HCT116 (cell line): ENCODE measurements around the gene WDR45B. TPM values are rescaled to one million over a fixed set of nuclear protein-coding genes. Genes with fewer than 3 reads are reported as not detected.

Experiments
- ATAC-seq: fragments of 200-7000 bp; cut with Tn5 transposase; 2 replicates; pipeline ENCODE4 v1.9.1; 2020; ENCODE audit warnings: mild to moderate bottlenecking, moderate library complexity
- BruUV-seq: library from RNA; stranded (reverse); fragments of 400-500 nt; replicated peaks from 2 replicates; lab custom pipeline; 2021; lab: Mats Ljungman, UMichigan
- CTCF ChIA-PET: fragments of 300-600 bp; sonication (Branson Sonifier 250); formaldehyde crosslinking; loops from one replicate; lab custom pipeline; 2021; ENCODE audit warnings: antibody characterized with exemption; lab: Charles Lee
- POLR2A ChIA-PET: fragments of 300-600, 350-600 bp; sonication (Branson Sonifier 250); formaldehyde crosslinking; loops from one replicate; lab custom pipeline; 2021; ENCODE audit warnings: antibody characterized with exemption; lab: Charles Lee
- RAD21 ChIA-PET, 2 experiments: fragments of 300-600 bp; sonication (Branson Sonifier 250); formaldehyde crosslinking; loops; one replicate each; lab custom pipeline; 2023; ENCODE audit warnings: low total read pairs in 2 of 2; ENCODE audit not compliant: uncharacterized antibody in 2 of 2, unreplicated experiment in 2 of 2, low non-redundant PET in 1 of 2; lab: Charles Lee
- DNase-seq: peaks from one replicate; pipeline ENCODE4 v3.0.0-alpha.2; 2010; ENCODE audit warnings: low read depth, low spot score
- H2AFZ ChIP-seq: fragments of 200-600 bp; shearing (Covaris generic), sonication (generic); 2 replicates; pipeline ENCODE4 v1.6.1; 2017; ENCODE audit warnings: low read depth, mixed run types, mixed read lengths, antibody characterized with exemption, low read length; ENCODE audit not compliant: poor library complexity, severe bottlenecking
- H3K27ac ChIP-seq: 2 replicates; pipeline ENCODE4 v1.5.1; 2012; ENCODE audit warnings: low read depth, low read length
- H3K27me3 ChIP-seq: fragments of 200-600 bp; sonication (generic); 2 replicates; pipeline ENCODE4 v1.6.1; 2016; ENCODE audit warnings: mixed run types, low read length, mixed read lengths; ENCODE audit not compliant: insufficient read depth
- H3K36me3 ChIP-seq, 2 experiments: fragments of 200-500 bp in 1 of 2; fragments of 200-600 bp in 1 of 2; sonication (Bioruptor generic) in 1 of 2; sonication (generic) in 1 of 2; 2 replicates each; pipeline versions ENCODE4 v1.5.1 to v1.6.1; 2014 to 2016; ENCODE audit warnings: low read length in 2 of 2, inconsistent platforms in 1 of 2, mixed read lengths in 1 of 2, mixed run types in 1 of 2; ENCODE audit not compliant: insufficient read depth in 2 of 2, control insufficient read depth in 1 of 2
- H3K4me1 ChIP-seq, 2 experiments: fragments of 200-600 bp in 1 of 2; sonication (generic) in 1 of 2; 2 replicates each; pipeline versions ENCODE4 v1.5.1 to v1.6.1; 2012 to 2017; ENCODE audit warnings: low read length in 2 of 2, inconsistent platforms in 1 of 2, mild to moderate bottlenecking in 1 of 2, mixed read lengths in 1 of 2, mixed run types in 1 of 2, moderate library complexity in 1 of 2; ENCODE audit not compliant: insufficient read depth in 2 of 2, control insufficient read depth in 1 of 2
- H3K4me2 ChIP-seq: fragments of 200-600 bp; sonication (generic); 2 replicates; pipeline ENCODE4 v1.6.1; 2017; ENCODE audit warnings: mixed run types, low read length, mixed read lengths
- H3K4me3 ChIP-seq, 2 experiments: fragments of 200-600 bp in 1 of 2; sonication (generic) in 1 of 2; replicated peaks in 1 of 2; 2 replicates each; pipeline ENCODE4 v1.5.1; 2011 to 2016; ENCODE audit warnings: low read length in 2 of 2, control low read depth in 1 of 2, low read depth in 1 of 2, mild to moderate bottlenecking in 1 of 2, mixed read lengths in 1 of 2, mixed run types in 1 of 2
- H3K79me2 ChIP-seq: fragments of 200-600 bp; sonication (generic); 2 replicates; pipeline ENCODE4 v1.6.1; 2017; ENCODE audit warnings: mild to moderate bottlenecking, mixed run types, low read length, moderate library complexity, mixed read lengths; ENCODE audit not compliant: insufficient read depth
- H3K9ac ChIP-seq: fragments of 200-600 bp; sonication (generic); 2 replicates; pipeline ENCODE4 v1.6.1; 2016; ENCODE audit warnings: low read length, mixed read lengths
- H3K9me2 ChIP-seq: fragments of 200-600 bp; sonication (generic), shearing (Covaris generic); 2 replicates; pipeline ENCODE4 v1.6.1; 2017; ENCODE audit warnings: mixed run types, mild to moderate bottlenecking, moderate library complexity; ENCODE audit not compliant: insufficient read depth
- H3K9me3 ChIP-seq, 2 experiments: fragments of 200-500 bp in 1 of 2; fragments of 200-600 bp in 1 of 2; sonication (Bioruptor generic) in 1 of 2; sonication (generic) in 1 of 2; 2 replicates each; pipeline ENCODE4 v1.6.1; 2014 to 2017; ENCODE audit warnings: low read length in 2 of 2, mixed read lengths in 2 of 2, inconsistent platforms in 1 of 2, low read depth in 1 of 2, mild to moderate bottlenecking in 1 of 2, mixed run types in 1 of 2, moderate library complexity in 1 of 2; ENCODE audit not compliant: control insufficient read depth in 1 of 2, insufficient read depth in 1 of 2
- H4K20me1 ChIP-seq: fragments of 200-600 bp; sonication (generic), shearing (Covaris generic); 2 replicates; pipeline ENCODE4 v1.6.1; 2017; ENCODE audit warnings: mixed run types, mild to moderate bottlenecking, moderate library complexity; ENCODE audit not compliant: insufficient read depth
- ATF3 ChIP-seq: IDR thresholded peaks from 2 replicates; pipeline ENCODE4 v1.6.1; 2012
- CEBPB ChIP-seq: IDR thresholded peaks from 2 replicates; pipeline ENCODE4 v1.6.1; 2012; ENCODE audit warnings: low read depth
- EGR1 ChIP-seq: IDR thresholded peaks from 2 replicates; pipeline ENCODE4 v1.6.1; 2012; ENCODE audit warnings: low read depth
- EZH2 ChIP-seq: fragments of 200-600 bp; sonication (generic); IDR thresholded peaks from 2 replicates; pipeline ENCODE4 v1.6.1; 2017; ENCODE audit warnings: antibody characterized with exemption, mixed run types
- EZH2phosphoT487 ChIP-seq: fragments of 200-600 bp; IDR thresholded peaks from 2 replicates; pipeline ENCODE4 v1.6.1; 2018; ENCODE audit warnings: antibody characterized with exemption, borderline replicate concordance
- POLR2A ChIP-seq: IDR thresholded peaks from 2 replicates; pipeline ENCODE4 v1.7.0; 2011; ENCODE audit warnings: borderline replicate concordance; ENCODE audit not compliant: insufficient read depth, insufficient read length; ENCODE audit errors: extremely low read depth
- RAD21 ChIP-seq: IDR thresholded peaks from 2 replicates; pipeline ENCODE4 v1.6.1; 2012; ENCODE audit warnings: low read depth, mild to moderate bottlenecking
- TCF7L2 ChIP-seq: IDR thresholded peaks from 2 replicates; pipeline ENCODE4 v1.7.0; 2011; ENCODE audit warnings: borderline replicate concordance, inconsistent platforms; ENCODE audit not compliant: insufficient read depth, insufficient read length; ENCODE audit errors: extremely low read depth
- YY1 ChIP-seq: IDR thresholded peaks from 2 replicates; pipeline ENCODE4 v1.6.1; 2011; ENCODE audit warnings: low read length, low read depth, moderate library complexity, mild to moderate bottlenecking; ENCODE audit not compliant: insufficient replicate concordance; ENCODE audit errors: extremely low read depth
- intact Hi-C: fragments of 100-400 bp; cut with micrococcal nuclease; formaldehyde crosslinking; loops from 2 replicates; pipeline ENCODE4 v1.10.0; 2022
- total RNA-seq: library from RNA; stranded (reverse); gene quantifications from one replicate; pipeline ENCODE4 v1.2.1, GENCODE V29; 2021; ENCODE audit not compliant: unreplicated experiment
- TF ChIP-seq, protein P1 (sequence below), 3 experiments: fragments of 200-600 bp in 1 of 3; sonication (generic) in 1 of 3; IDR thresholded peaks in 2 of 3; conservative IDR thresholded peaks in 1 of 3; 2 replicates each; pipeline ENCODE4 v1.5.1; 2012 to 2017; ENCODE audit warnings: low read depth in 2 of 3, low read length in 2 of 3, antibody characterized with exemption in 1 of 3, borderline replicate concordance in 1 of 3, control low read depth in 1 of 3, mild to moderate bottlenecking in 1 of 3, mixed read lengths in 1 of 3, mixed run types in 1 of 3, moderate library complexity in 1 of 3; ENCODE audit not compliant: insufficient read depth in 1 of 3

The WDR45B gene
- total RNA-seq, 1 experiment from 2014 or later = 117 TPM

DNA sequence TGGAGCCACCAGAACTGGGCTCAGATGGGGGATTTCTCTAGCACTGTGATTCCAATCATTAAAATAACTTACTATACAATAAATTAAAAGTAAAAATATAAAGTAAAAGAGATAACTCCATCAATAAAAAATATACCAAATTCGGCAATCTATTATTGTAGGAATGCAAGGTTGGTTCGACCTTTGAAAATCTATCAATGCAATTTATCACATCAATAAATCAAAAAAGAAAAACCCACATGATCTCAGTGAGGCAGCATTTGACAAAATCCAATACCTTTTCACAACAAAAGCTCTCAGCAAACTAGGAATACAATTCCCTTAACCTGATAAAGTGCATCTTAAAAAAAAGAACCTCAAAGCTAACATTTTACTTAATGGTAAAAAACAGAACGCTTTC is 33.3 kb upstream of the WDR45B start:
- H3K36me3 ChIP-seq = no peaks in the 10 kb centered on the region
- TF ChIP-seq POLR2A (no peak), YY1 (no peak), EZH2phosphoT487 (no peak), EGR1 (no peak), CEBPB (no peak), TCF7L2 (no peak), EZH2 (no peak), ATF3 (no peak), RAD21 (no peak)
- TF ChIP-seq, protein P1, sequence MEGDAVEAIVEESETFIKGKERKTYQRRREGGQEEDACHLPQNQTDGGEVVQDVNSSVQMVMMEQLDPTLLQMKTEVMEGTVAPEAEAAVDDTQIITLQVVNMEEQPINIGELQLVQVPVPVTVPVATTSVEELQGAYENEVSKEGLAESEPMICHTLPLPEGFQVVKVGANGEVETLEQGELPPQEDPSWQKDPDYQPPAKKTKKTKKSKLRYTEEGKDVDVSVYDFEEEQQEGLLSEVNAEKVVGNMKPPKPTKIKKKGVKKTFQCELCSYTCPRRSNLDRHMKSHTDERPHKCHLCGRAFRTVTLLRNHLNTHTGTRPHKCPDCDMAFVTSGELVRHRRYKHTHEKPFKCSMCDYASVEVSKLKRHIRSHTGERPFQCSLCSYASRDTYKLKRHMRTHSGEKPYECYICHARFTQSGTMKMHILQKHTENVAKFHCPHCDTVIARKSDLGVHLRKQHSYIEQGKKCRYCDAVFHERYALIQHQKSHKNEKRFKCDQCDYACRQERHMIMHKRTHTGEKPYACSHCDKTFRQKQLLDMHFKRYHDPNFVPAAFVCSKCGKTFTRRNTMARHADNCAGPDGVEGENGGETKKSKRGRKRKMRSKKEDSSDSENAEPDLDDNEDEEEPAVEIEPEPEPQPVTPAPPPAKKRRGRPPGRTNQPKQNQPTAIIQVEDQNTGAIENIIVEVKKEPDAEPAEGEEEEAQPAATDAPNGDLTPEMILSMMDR (IDR thresholded peaks at IDR 0.05 in 2 of 3, conservative IDR thresholded peaks at IDR 0.05 in 1 of 3; ENCODE audit: borderline replicate concordance in 1 of 3, insufficient read depth in 1 of 3, low read depth in 2 of 3, low read length in 2 of 3) = no peak
- no peak overlapping the region for H3K9ac ChIP-seq
- POLR2A ChIA-PET = no interaction called here
- H3K4me1 ChIP-seq = no peaks in the 10 kb centered on the region
- no peak overlapping the region for H2AFZ ChIP-seq
- H3K27ac ChIP-seq = no peak overlapping the region
- no peaks in the 10 kb centered on the region for H3K27me3 ChIP-seq
- ATAC-seq (no peak), DNase-seq (no peak)
- CTCF ChIA-PET = interaction anchor here (0.7 kb wide), 1 partner anchor 232 kb away, joined by 3 read pairs; no protein-coding TSS in a partner anchor
- H3K4me3 ChIP-seq = no peak overlapping the region
- H4K20me1 ChIP-seq = no peaks in the 10 kb centered on the region
- no TSS peak for BruUV-seq
- RAD21 ChIA-PET = no interaction called here
- no peaks in the 10 kb centered on the region for H3K9me2 ChIP-seq
- no peak overlapping the region for H3K4me2 ChIP-seq
- H3K9me3 ChIP-seq = peaks cover 11 to 16% of the 10 kb centered on the region in 2 experiments; a peak in 3 of 4 replicates
- intact Hi-C loops = no loop called here
- H3K79me2 ChIP-seq = no peaks in the 10 kb centered on the region
